Hair follicle dermal papilla cell (primary cell): ENCODE measurements around the gene ARNT2. TPM values are rescaled to one million over a fixed set of nuclear protein-coding genes. Genes with fewer than 3 reads are reported as not detected.

Experiments used
- total RNA-seq: library from RNA; depleted of rRNA; stranded (reverse); fragments of >200 nt; gene quantifications from 2 replicates; pipeline ENCODE4 v1.2.3, GENCODE V29; 2012

ARNT2 gene
- total RNA-seq, result 23.5 and 30.0 TPM in 2 replicates

GRCh38 chr15:80404057-80404760 is at the start of gene ARNT2:
Gene ARNT2, plus strand, starts transcription at chr15:80404382. Its CDS starts 134 bp downstream, at chr15:80404516.

Other genes starting within 250 kb of the ARNT2 start
- not detected in 2 replicates for gene CTXND1, start 152.2 kb upstream of the ARNT2 start, total RNA-seq